Prostate gland (tissue), 2 donors: ENCODE results near the gene RPE65.

Experiments used
- CTCF ChIP-seq, 4 experiments: fragments of 200-600 bp in 2 of 4; fragments of 450-650 bp in 2 of 4; sonication (generic) in 2 of 4; IDR thresholded peaks; 1 replicate in 3 of 4; 2 replicates in 1 of 4; pipeline ENCODE4 v1.5.1; 2016 to 2019; ENCODE audit warnings: antibody characterized with exemption in 4 of 4, mild to moderate bottlenecking in 2 of 4, moderate library complexity in 2 of 4
- POLR2A ChIP-seq: fragments of 450-650 bp; IDR thresholded peaks from one replicate; pipeline ENCODE4 v1.6.1; 2016; ENCODE audit warnings: antibody characterized with exemption, mild to moderate bottlenecking

- TF ChIP-seq CTCF (IDR thresholded peaks at IDR 0.05) (no peak), POLR2A (no peak)
Observed at GRCh38 chr1:68495532-68495931, 45.8 kb upstream of the RPE65 start.
